Esophagus squamous epithelium (tissue), 5 donors: Measurements from ENCODE around the gene CCL4L2. TPM values are rescaled to one million over a fixed set of nuclear protein-coding genes. Genes with fewer than 3 reads are reported as not detected.
"Not testable (repeated sequence)": the region's sequence is repeated elsewhere in the genome, so short reads cannot be mapped to it uniquely, and the experiment has no call there.

Source experiments
- DNase-seq: peaks from one replicate; lab custom pipeline; 2025; lab: John Stamatoyannopoulos, UW
- H3K27ac ChIP-seq, 4 donors: fragments of 200-600 bp; sonication (generic); one replicate each; pipeline ENCODE4 v1.5.1; 2016 to 2019; ENCODE audit warnings: mild to moderate bottlenecking in 1 of 4
- H3K27me3 ChIP-seq, 4 donors: fragments of 200-600 bp; sonication (generic); 1 replicate in 3 of 4; 2 replicates in 1 of 4; pipeline versions ENCODE4 v1.5.1 to v1.6.0; 2017 to 2021; ENCODE audit warnings: antibody characterized with exemption in 1 of 4
- H3K36me3 ChIP-seq, 3 donors: fragments of 200-600 bp; sonication (generic); one replicate each; pipeline ENCODE4 v1.5.1; 2016 to 2019
- H3K4me1 ChIP-seq, 3 donors: fragments of 200-600 bp; sonication (generic); one replicate each; pipeline ENCODE4 v1.5.1; 2017 to 2019
- H3K4me3 ChIP-seq, 4 donors: fragments of 200-600 bp; sonication (generic); 1 replicate in 3 of 4; 2 replicates in 1 of 4; pipeline ENCODE4 v1.5.1; 2016 to 2019; ENCODE audit warnings: mild to moderate bottlenecking in 2 of 4, moderate library complexity in 1 of 4
- H3K9me3 ChIP-seq, 3 donors: fragments of 200-600 bp; sonication (generic); one replicate each; pipeline ENCODE4 v1.5.1; 2016 to 2019
- CTCF ChIP-seq, 6 experiments: fragments of 450-650 bp in 4 of 6; fragments of 200-600 bp in 2 of 6; sonication (generic) in 2 of 6; IDR thresholded peaks; one replicate each; pipeline ENCODE4 v1.5.1; 2016 to 2019; ENCODE audit warnings: antibody characterized with exemption in 6 of 6, mild to moderate bottlenecking in 4 of 6, moderate library complexity in 4 of 6
- POLR2A ChIP-seq, 4 donors: fragments of 450-650 bp; IDR thresholded peaks; one replicate each; pipeline ENCODE4 v1.6.1; 2017; ENCODE audit warnings: antibody characterized with exemption in 4 of 4, mild to moderate bottlenecking in 4 of 4, moderate library complexity in 3 of 4
- WGBS, 2 donors: methylation state at CpG; one replicate each; pipeline ENCODE4 v1.1.5; 2018; 5-methylcytosine and 5-hydroxymethylcytosine counted together
- intact Hi-C: fragments of 100-400 bp; cut with DNase I; formaldehyde crosslinking; loops from one replicate; pipeline ENCODE4 v1.15.0; 2022
- total RNA-seq, 4 donors: library from RNA; depleted of rRNA; stranded (reverse); fragments of >200 nt; gene quantifications; one replicate each; pipeline ENCODE4 v1.1.0, GENCODE V29; 2016
- donor health status: DM: yes; HTN: yes; CAD: no.

The CCL4L2 gene
- total RNA-seq, 4 donors from 2014 or later, result 0.35 to 1.6 (median 0.76) TPM; not detected in 1

- Histone ChIP-seq H3K36me3 (no peaks in the 10 kb centered on the region), H3K4me3 (no peak overlapping the region), H3K9me3 (no peaks in the 10 kb centered on the region), H3K27me3 (peaks cover 0 to 24% (median 0%) of the 10 kb centered on the region in 4 donors), H3K27ac (no peak overlapping the region), H3K4me1 (no peaks in the 10 kb centered on the region)
- intact Hi-C loops, result no loop called here
- WGBS, 2 donors, result 70 to 73% methylated on average over 3 of the region's 3 CpGs
- DNase-seq, result no peak
- TF ChIP-seq CTCF (IDR thresholded peaks at IDR 0.05) (no peak), POLR2A (IDR thresholded peaks at IDR 0.05) (no peak)
Measured at GRCh38 chr17:36203335-36203734, 7.5 kb upstream of the CCL4L2 start.

GRCh38 chr17:36204724-36205500, 6.0 kb upstream of the CCL4L2 start:
- Histone ChIP-seq H3K36me3 (no peaks in the 10 kb centered on the region), H3K27ac (no peak overlapping the region), H3K27me3 (peaks cover 0 to 17% (median 0%) of the 10 kb centered on the region in 4 donors), H3K9me3 (no peaks in the 10 kb centered on the region), H3K4me3 (no peak overlapping the region), H3K4me1 (no peaks in the 10 kb centered on the region)
- intact Hi-C loops, result no loop called here
- TF ChIP-seq POLR2A (IDR thresholded peaks at IDR 0.05) (no peak), CTCF (IDR thresholded peaks at IDR 0.05) (no peak)
- WGBS, 2 donors, result 76 to 85% methylated on average over 6 to 7 of the region's 7 CpGs
- no peak for DNase-seq

GRCh38 chr17:36205637-36206485, 5.0 kb upstream of the CCL4L2 start:
- intact Hi-C loops, result no loop called here
- WGBS, 2 donors, result 55 to 69% methylated on average over 3 of the region's 4 CpGs
- no peaks in the 10 kb centered on the region for H3K4me1 ChIP-seq
- peaks cover 0 to 17% (median 0%) of the 10 kb centered on the region in 4 donors for H3K27me3 ChIP-seq
- H3K27ac ChIP-seq, result no peak overlapping the region
- no peak overlapping the region for H3K4me3 ChIP-seq
- DNase-seq, result no peak
- no peaks in the 10 kb centered on the region for H3K9me3 ChIP-seq
- TF ChIP-seq CTCF (IDR thresholded peaks at IDR 0.05) (no peak), POLR2A (IDR thresholded peaks at IDR 0.05) (no peak)
- H3K36me3 ChIP-seq, result no peaks in the 10 kb centered on the region

GRCh38 chr17:36206486-36206821, 4.4 kb upstream of the CCL4L2 start:
- WGBS, 2 donors, result 47 to 58% methylated on average over 1 of the region's 1 CpG
- peaks cover 0 to 14% (median 0%) of the 10 kb centered on the region in 4 donors for H3K27me3 ChIP-seq
- H3K4me3 ChIP-seq, H3K9me3 ChIP-seq, H3K27ac ChIP-seq, intact Hi-C loops, H3K36me3 ChIP-seq, DNase-seq, H3K4me1 ChIP-seq: not testable (repeated sequence)

- 58 to 84% methylated on average over 3 to 6 of the region's 6 CpGs for WGBS, 2 donors
- H3K4me1 ChIP-seq, intact Hi-C loops: not testable (repeated sequence)
Measured at GRCh38 chr17:36207383-36207782, 3.5 kb upstream of the CCL4L2 start.

GRCh38 chr17:36209575-36209974, 1.3 kb upstream of the CCL4L2 start:
- intact Hi-C loops, result no loop called here
- H3K36me3 ChIP-seq, result no peaks in the 10 kb centered on the region
- peaks cover 0 to 17% (median 0%) of the 10 kb centered on the region in 4 donors for H3K27me3 ChIP-seq
- no peaks in the 10 kb centered on the region for H3K4me1 ChIP-seq
- no peak for DNase-seq
- no peak overlapping the region for H3K27ac ChIP-seq
- no peak for TF ChIP-seq POLR2A (IDR thresholded peaks at IDR 0.05)
- TF ChIP-seq CTCF (IDR thresholded peaks at IDR 0.05), result no peak
- no peaks in the 10 kb centered on the region for H3K9me3 ChIP-seq
- no peak overlapping the region for H3K4me3 ChIP-seq

More at GRCh38 chr17:36207383-36207782, 3.5 kb upstream of the CCL4L2 start:
- DNase-seq, H3K36me3 ChIP-seq, H3K4me3 ChIP-seq, H3K9me3 ChIP-seq, H3K27ac ChIP-seq: not testable (repeated sequence)
- peaks cover 0 to 17% (median 0%) of the 10 kb centered on the region in 4 donors for H3K27me3 ChIP-seq

GRCh38 chr17:36211484-36212271, 815 bp downstream of the CCL4L2 start:
- H3K4me1 ChIP-seq, H3K27ac ChIP-seq, DNase-seq, intact Hi-C loops, H3K27me3 ChIP-seq, H3K4me3 ChIP-seq, H3K36me3 ChIP-seq, H3K9me3 ChIP-seq: not testable (repeated sequence)
- 23 to 48% methylated on average over 6 to 7 of the region's 10 CpGs for WGBS, 2 donors
